Fibroblast of lung (primary cell): ENCODE data around the gene TRMT2A. TPM values are rescaled to one million over a fixed set of nuclear protein-coding genes. Genes with fewer than 3 reads are reported as not detected.

ENCODE experiments used
- DNase-seq, 2 donors: peaks; one replicate each; pipeline versions ENCODE4 v3.0.0 to v3.0.0-alpha.2; 2010; ENCODE audit warnings: low read depth in 2 of 2
- H2AFZ ChIP-seq: 2 replicates; pipeline ENCODE4 v1.5.1; 2012; ENCODE audit warnings: low read length, control low read depth, inconsistent platforms
- H3K27ac ChIP-seq: 2 replicates; pipeline ENCODE4 v1.5.1; 2011; ENCODE audit warnings: low read length, control low read depth; ENCODE audit not compliant: insufficient read depth
- H3K27me3 ChIP-seq: 2 replicates; pipeline ENCODE4 v1.5.1; 2011; ENCODE audit warnings: mild to moderate bottlenecking, low read length; ENCODE audit not compliant: control insufficient read depth, insufficient read depth
- H3K36me3 ChIP-seq: 2 replicates; pipeline ENCODE4 v1.5.1; 2011; ENCODE audit warnings: low read length; ENCODE audit not compliant: control insufficient read depth, insufficient read depth
- H3K4me1 ChIP-seq: 2 replicates; pipeline ENCODE4 v1.5.1; 2011; ENCODE audit warnings: low read length; ENCODE audit not compliant: control insufficient read depth, insufficient read depth; ENCODE audit errors: extremely low read depth
- H3K4me2 ChIP-seq: 2 replicates; pipeline ENCODE4 v1.5.1; 2011; ENCODE audit warnings: low read length, control low read depth; ENCODE audit not compliant: insufficient read depth; ENCODE audit errors: extremely low read depth
- H3K4me3 ChIP-seq, 4 experiments: fragments of 200-600 bp in 1 of 4; sonication (generic) in 1 of 4; replicated peaks in 1 of 4; 2 replicates each; pipeline ENCODE4 v1.5.1; 2011 to 2016; ENCODE audit warnings: low read length in 4 of 4, low read depth in 3 of 4, mild to moderate bottlenecking in 3 of 4, control low read depth in 2 of 4, inconsistent platforms in 1 of 4, mixed read lengths in 1 of 4; ENCODE audit not compliant: insufficient read depth in 1 of 4; ENCODE audit errors: control extremely low read depth in 1 of 4
- H3K79me2 ChIP-seq: 2 replicates; pipeline ENCODE4 v1.5.1; 2012; ENCODE audit warnings: mild to moderate bottlenecking, low read length, inconsistent platforms; ENCODE audit not compliant: control insufficient read depth, insufficient read depth
- H3K9ac ChIP-seq: 2 replicates; pipeline ENCODE4 v1.5.1; 2011; ENCODE audit warnings: mild to moderate bottlenecking, low read length, control low read depth; ENCODE audit not compliant: insufficient read depth
- H3K9me3 ChIP-seq: 2 replicates; pipeline ENCODE4 v1.5.1; 2012; ENCODE audit warnings: low read depth, low read length; ENCODE audit not compliant: control insufficient read depth, insufficient read depth
- H4K20me1 ChIP-seq: 2 replicates; pipeline ENCODE4 v1.5.1; 2011; ENCODE audit warnings: low read length; ENCODE audit not compliant: control insufficient read depth, insufficient read depth; ENCODE audit errors: extremely low read depth
- CTCF ChIP-seq, 2 donors: IDR thresholded peaks in 1 of 2; conservative IDR thresholded peaks in 1 of 2; 1 replicate in 1 of 2; 2 replicates in 1 of 2; pipeline ENCODE4 v1.5.1; 2011 to 2012; ENCODE audit warnings: low read length in 2 of 2, control low read depth in 1 of 2, inconsistent platforms in 1 of 2, low read depth in 1 of 2, mild to moderate bottlenecking in 1 of 2
- EZH2 ChIP-seq: IDR thresholded peaks from 2 replicates; pipeline ENCODE4 v1.5.1; 2012; ENCODE audit warnings: low read length, control low read depth, mild to moderate bottlenecking; ENCODE audit errors: missing control alignments
- polyA plus RNA-seq, 2 donors: library from polyadenylated mRNA; depleted of rRNA in 1 of 2; stranded (reverse) in 1 of 2; unstranded in 1 of 2; fragments of >200 nt; gene quantifications; 2 replicates each; pipeline ENCODE4 v1.2.1, GENCODE V29; 2011 to 2012; ENCODE audit warnings: missing spikeins in 1 of 2
- total RNA-seq: library from RNA; depleted of rRNA; stranded (reverse); fragments of >200 nt; gene quantifications from 2 replicates; pipeline ENCODE4 v1.2.1, GENCODE V29; 2014

Gene TRMT2A
- total and polyA plus RNA-seq, 2 donors (not counting 1 experiment from before 2014, with no cell fraction given), result 13.5 to 52.2 TPM

- H3K27me3 ChIP-seq, result no peaks in the 10 kb centered on the region
- H4K20me1 ChIP-seq, result no peaks in the 10 kb centered on the region
- H3K36me3 ChIP-seq, result peaks cover 64% of the 10 kb centered on the region
- H3K4me2 ChIP-seq, result no peak overlapping the region
- H3K4me3 ChIP-seq, result no peak overlapping the region
- no peak overlapping the region for H3K27ac ChIP-seq
- TF ChIP-seq CTCF (conservative IDR thresholded peaks at IDR 0.05 in 1 of 2, IDR thresholded peaks at IDR 0.05 in 1 of 2; ENCODE audit: low read depth in 1 of 2, low read length in 2 of 2) (peak; percentile 33 to 42), EZH2 (no peak)
- H3K9ac ChIP-seq, result no peak overlapping the region
- no peaks in the 10 kb centered on the region for H3K9me3 ChIP-seq
- peaks cover 17% of the 10 kb centered on the region for H3K79me2 ChIP-seq
- H2AFZ ChIP-seq, result no peak overlapping the region
- peaks cover 2% of the 10 kb centered on the region for H3K4me1 ChIP-seq
- DNase-seq, result peak in 1 of 2 donors; percentile 20
These were observed 5.9 kb downstream of the TRMT2A start for GRCh38 chr22:20111045-20111688.

- Histone ChIP-seq H2AFZ (no peak overlapping the region), H4K20me1 (no peaks in the 10 kb centered on the region), H3K9me3 (no peaks in the 10 kb centered on the region), H3K79me2 (peaks cover 13% of the 10 kb centered on the region), H3K4me3 (no peak overlapping the region), H3K27ac (no peak overlapping the region), H3K27me3 (no peaks in the 10 kb centered on the region), H3K4me2 (no peak overlapping the region), H3K4me1 (no peaks in the 10 kb centered on the region), H3K9ac (no peak overlapping the region), H3K36me3 (peaks cover 61% of the 10 kb centered on the region)
- TF ChIP-seq EZH2, result no peak
- TF ChIP-seq CTCF (conservative IDR thresholded peaks at IDR 0.05 in 1 of 2, IDR thresholded peaks at IDR 0.05 in 1 of 2; ENCODE audit: low read depth in 1 of 2, low read length in 2 of 2), result no peak
- DNase-seq, result no peak
These were observed 6.6 kb downstream of the TRMT2A start for GRCh38 chr22:20110359-20110985.

- Histone ChIP-seq H3K27ac (no peak overlapping the region), H3K4me3 (no peak overlapping the region), H3K79me2 (peaks cover 10% of the 10 kb centered on the region), H3K27me3 (no peaks in the 10 kb centered on the region), H3K9ac (no peak overlapping the region), H3K9me3 (no peaks in the 10 kb centered on the region), H3K4me2 (no peak overlapping the region), H2AFZ (no peak overlapping the region), H3K4me1 (no peaks in the 10 kb centered on the region), H4K20me1 (no peaks in the 10 kb centered on the region), H3K36me3 (peaks cover 58% of the 10 kb centered on the region)
- TF ChIP-seq CTCF (conservative IDR thresholded peaks at IDR 0.05 in 1 of 2, IDR thresholded peaks at IDR 0.05 in 1 of 2; ENCODE audit: low read depth in 1 of 2, low read length in 2 of 2) (no peak), EZH2 (no peak)
- no peak for DNase-seq
These were observed 7.3 kb downstream of the TRMT2A start for GRCh38 chr22:20109411-20110358.
